ENCODE measurements around the gene CDCA5. TPM values are rescaled to one million over a fixed set of nuclear protein-coding genes. Genes with fewer than 3 reads are reported as not detected.
A peak's percentile ranks its signal among the peaks of the same experiment; 100 is the strongest.

CDCA5 gene
- total and polyA plus RNA-seq, 4 donors, result 1.8 to 2.7 (median 2.2) TPM

- WGBS, 2 donors, result 84 to 86% methylated on average over 10 of the region's 10 CpGs
- no peaks in the 10 kb centered on the region for H3K9me3 ChIP-seq (ENCODE audit: control insufficient read depth in 4 of 4, insufficient read depth in 3 of 4, low read length in 3 of 4)
- H3K27ac ChIP-seq (ENCODE audit: low read depth in 1 of 2, low read length in 1 of 2), result no peak overlapping the region
- H3K4me3 ChIP-seq, result no peak overlapping the region
- TF ChIP-seq CTCF (IDR thresholded peaks at IDR 0.05; ENCODE audit: control extremely low read depth, extremely low read depth), result no peak
- H3K27me3 ChIP-seq (ENCODE audit: control insufficient read depth in 3 of 3, insufficient read depth in 3 of 3, low read length in 2 of 3), result no peaks in the 10 kb centered on the region
- H3K4me1 ChIP-seq (ENCODE audit: control insufficient read depth in 5 of 5, insufficient read depth in 5 of 5, low read length in 5 of 5), result no peaks in the 10 kb centered on the region
- DNase-seq, result no peak
- H3K9ac ChIP-seq (ENCODE audit: insufficient read depth in 1 of 2, low read length in 2 of 2), result peak overlapping the region in 1 of 2 donors; percentile 19
- ATAC-seq (ENCODE audit: insufficient read depth, low FRiP score), result no peak
- H3K36me3 ChIP-seq (ENCODE audit: control insufficient read depth in 4 of 4, insufficient read depth in 4 of 4, low read length in 4 of 4), result no peaks in the 10 kb centered on the region
Measured at GRCh38 chr11:65067446-65067845, 16.4 kb downstream of the CDCA5 start.

GRCh38 chr11:65066805-65067291 is 17.0 kb downstream of the CDCA5 start:
- WGBS, 2 donors, result 80 to 90% methylated on average over 4 of the region's 4 CpGs
- ATAC-seq (ENCODE audit: insufficient read depth, low FRiP score), result no peak
- no peaks in the 10 kb centered on the region for H3K36me3 ChIP-seq (ENCODE audit: control insufficient read depth in 4 of 4, insufficient read depth in 4 of 4, low read length in 4 of 4)

GRCh38 chr11:65066315-65066714 is 17.5 kb downstream of the CDCA5 start:
- DNase-seq, result no peak
- Histone ChIP-seq H3K9me3 (ENCODE audit: control insufficient read depth in 4 of 4, insufficient read depth in 3 of 4, low read length in 3 of 4) (no peaks in the 10 kb centered on the region), H3K36me3 (ENCODE audit: control insufficient read depth in 4 of 4, insufficient read depth in 4 of 4, low read length in 4 of 4) (no peaks in the 10 kb centered on the region), H3K4me1 (ENCODE audit: control insufficient read depth in 5 of 5, insufficient read depth in 5 of 5, low read length in 5 of 5) (no peaks in the 10 kb centered on the region), H3K4me3 (no peak overlapping the region), H3K27ac (ENCODE audit: low read depth in 1 of 2, low read length in 1 of 2) (no peak overlapping the region), H3K27me3 (ENCODE audit: control insufficient read depth in 3 of 3, insufficient read depth in 3 of 3, low read length in 2 of 3) (no peaks in the 10 kb centered on the region), H3K9ac (ENCODE audit: insufficient read depth in 1 of 2, low read length in 2 of 2) (no peak overlapping the region)
- TF ChIP-seq CTCF (IDR thresholded peaks at IDR 0.05; ENCODE audit: control extremely low read depth, extremely low read depth), result no peak
- no peak for ATAC-seq (ENCODE audit: insufficient read depth, low FRiP score)
- 81 to 84% methylated on average over 10 to 11 of the region's 11 CpGs for WGBS, 2 donors

More at GRCh38 chr11:65066805-65067291, 17.0 kb downstream of the CDCA5 start:
- Histone ChIP-seq H3K4me1 (ENCODE audit: control insufficient read depth in 5 of 5, insufficient read depth in 5 of 5, low read length in 5 of 5) (no peaks in the 10 kb centered on the region), H3K27me3 (ENCODE audit: control insufficient read depth in 3 of 3, insufficient read depth in 3 of 3, low read length in 2 of 3) (no peaks in the 10 kb centered on the region), H3K9ac (ENCODE audit: insufficient read depth in 1 of 2, low read length in 2 of 2) (no peak overlapping the region), H3K9me3 (ENCODE audit: control insufficient read depth in 4 of 4, insufficient read depth in 3 of 4, low read length in 3 of 4) (no peaks in the 10 kb centered on the region), H3K27ac (ENCODE audit: low read depth in 1 of 2, low read length in 1 of 2) (no peak overlapping the region), H3K4me3 (no peak overlapping the region)
- TF ChIP-seq CTCF (IDR thresholded peaks at IDR 0.05; ENCODE audit: control extremely low read depth, extremely low read depth), result no peak
- DNase-seq, result no peak

GRCh38 chr11:65065851-65066250 is 18.0 kb downstream of the CDCA5 start:
- no peak for DNase-seq
- no peaks in the 10 kb centered on the region for H3K9me3 ChIP-seq (ENCODE audit: control insufficient read depth in 4 of 4, insufficient read depth in 3 of 4, low read length in 3 of 4)
- no peak for ATAC-seq (ENCODE audit: insufficient read depth, low FRiP score)
- no peaks in the 10 kb centered on the region for H3K36me3 ChIP-seq (ENCODE audit: control insufficient read depth in 4 of 4, insufficient read depth in 4 of 4, low read length in 4 of 4)
- H3K4me3 ChIP-seq, result no peak overlapping the region
- TF ChIP-seq CTCF (IDR thresholded peaks at IDR 0.05; ENCODE audit: control extremely low read depth, extremely low read depth), result no peak
- 87 to 89% methylated on average over 7 of the region's 7 CpGs for WGBS, 2 donors
- H3K27me3 ChIP-seq (ENCODE audit: control insufficient read depth in 3 of 3, insufficient read depth in 3 of 3, low read length in 2 of 3), result no peaks in the 10 kb centered on the region
- H3K9ac ChIP-seq (ENCODE audit: insufficient read depth in 1 of 2, low read length in 2 of 2), result no peak overlapping the region
- no peak overlapping the region for H3K27ac ChIP-seq (ENCODE audit: low read depth in 1 of 2, low read length in 1 of 2)
- H3K4me1 ChIP-seq (ENCODE audit: control insufficient read depth in 5 of 5, insufficient read depth in 5 of 5, low read length in 5 of 5), result no peaks in the 10 kb centered on the region
